ENCODE results near the gene TM7SF2.
A peak's percentile ranks its signal among the peaks of the same experiment; 100 is the strongest.

TM7SF2 gene

GRCh38 chr11:65083134-65083833, 28.4 kb upstream of the TM7SF2 start:
- peaks cover 6% of the 10 kb centered on the region for H3K4me1 ChIP-seq
- peak overlapping the region; percentile 98 for H3K4me3 ChIP-seq
- H3K27me3 ChIP-seq (ENCODE audit: low read depth), result no peaks in the 10 kb centered on the region
- in situ Hi-C loops (cut with MboI; ENCODE audit: low sequenced_read_pairs), result no loop called here
- peaks cover 69% of the 10 kb centered on the region for H3K36me3 ChIP-seq (replicated peaks)
- no peak for DNase-seq (ENCODE audit: low spot score in 2 of 2)
- no peaks in the 10 kb centered on the region for H3K9me3 ChIP-seq

DNA sequence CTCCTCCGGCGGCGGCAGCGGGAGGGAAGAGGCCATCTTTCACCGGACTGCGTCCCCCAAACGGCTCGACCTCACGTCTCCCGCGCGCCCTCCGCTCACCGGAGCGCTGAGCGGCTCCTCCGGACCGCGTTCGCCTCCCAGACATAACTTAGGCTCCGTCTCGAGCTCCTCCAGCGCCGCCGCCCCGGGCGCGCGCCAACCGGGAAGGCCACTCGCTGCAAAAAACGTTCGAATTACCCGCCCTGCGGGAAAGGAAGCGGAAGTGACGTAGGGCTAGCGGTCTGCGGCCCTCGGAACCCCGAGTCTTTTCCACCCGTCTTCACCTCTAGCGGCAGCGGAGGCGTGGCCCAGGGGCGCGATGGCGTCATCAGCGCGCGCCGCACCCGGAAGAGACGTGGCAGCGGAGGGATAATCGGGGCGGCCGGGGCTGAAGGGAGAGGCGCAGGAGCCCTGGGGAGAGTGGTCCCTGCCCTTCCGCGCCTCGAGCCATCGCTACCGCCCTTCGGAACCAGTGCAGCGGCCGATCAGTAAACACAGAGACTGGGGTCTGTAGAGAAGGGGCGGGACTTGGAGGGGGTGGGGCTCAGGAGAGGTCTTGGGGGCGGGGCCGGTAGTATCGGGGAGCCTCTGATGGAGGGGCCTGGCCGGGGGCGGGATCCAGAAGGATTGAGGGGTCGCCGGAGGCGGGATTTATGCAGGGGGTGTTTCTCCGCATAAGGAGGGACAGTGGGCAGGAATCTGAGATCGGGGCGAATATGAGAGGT, 27.7 kb upstream of the TM7SF2 start, which contains the start of the genes CDCA5 and ZFPL1:
CDCA5 (minus strand) TSS at position 207 of the 764 bp plus-strand sequence; CDS start at position 145, 62 bp downstream.
ZFPL1 (plus strand) TSS at position 389 of the 764 bp plus-strand sequence. CDS start 477 bp downstream, outside the sequence.
- no peaks in the 10 kb centered on the region for H3K9me3 ChIP-seq
- H3K27me3 ChIP-seq (ENCODE audit: low read depth), result no peaks in the 10 kb centered on the region
- peaks cover 6% of the 10 kb centered on the region for H3K4me1 ChIP-seq
- H3K36me3 ChIP-seq (replicated peaks), result peaks cover 62% of the 10 kb centered on the region
- H3K4me3 ChIP-seq, result peak within 1 kb of the TSS; percentile 98
- DNase-seq (ENCODE audit: low spot score in 2 of 2), result peak; percentile 94 to 96
- in situ Hi-C loops (cut with MboI; ENCODE audit: low sequenced_read_pairs), result no loop called here

- Histone ChIP-seq H3K9me3 (no peaks in the 10 kb centered on the region), H3K36me3 (replicated peaks) (peaks cover 54% of the 10 kb centered on the region), H3K4me3 (peak overlapping the region; percentile 98), H3K4me1 (peaks cover 6% of the 10 kb centered on the region), H3K27me3 (ENCODE audit: low read depth) (no peaks in the 10 kb centered on the region)
- in situ Hi-C loops (cut with MboI; ENCODE audit: low sequenced_read_pairs), result no loop called here
- DNase-seq (ENCODE audit: low spot score in 2 of 2), result no peak
Observed at GRCh38 chr11:65084598-65085375, 26.9 kb upstream of the TM7SF2 start.

DNA sequence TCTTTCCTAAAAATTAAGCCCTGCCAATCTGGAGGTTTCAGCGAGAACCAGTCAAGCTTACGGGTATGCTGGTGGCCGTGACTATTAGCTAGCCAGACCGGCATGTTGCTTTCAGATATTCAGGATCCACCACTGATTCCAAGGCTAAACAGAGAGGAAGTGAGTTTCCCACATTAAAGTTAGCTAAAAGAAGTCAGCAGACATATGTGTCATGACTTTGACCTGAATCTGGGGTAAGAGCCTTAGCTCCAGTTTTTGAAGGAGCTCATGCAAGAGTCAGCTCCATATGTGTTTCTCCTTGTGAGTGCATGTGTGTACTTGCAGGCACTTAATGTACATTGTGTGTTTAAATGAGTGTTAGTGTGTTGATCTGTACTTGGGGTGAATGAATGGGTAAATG, 26.2 kb upstream of the TM7SF2 start:
- no peaks in the 10 kb centered on the region for H3K27me3 ChIP-seq (ENCODE audit: low read depth)
- H3K36me3 ChIP-seq (replicated peaks), result peaks cover 47% of the 10 kb centered on the region
- no peak overlapping the region for H3K4me3 ChIP-seq
- in situ Hi-C loops (cut with MboI; ENCODE audit: low sequenced_read_pairs), result no loop called here
- no peak for DNase-seq (ENCODE audit: low spot score in 2 of 2)
- H3K4me1 ChIP-seq, result peaks cover 6% of the 10 kb centered on the region
- H3K9me3 ChIP-seq, result no peaks in the 10 kb centered on the region

DNA sequence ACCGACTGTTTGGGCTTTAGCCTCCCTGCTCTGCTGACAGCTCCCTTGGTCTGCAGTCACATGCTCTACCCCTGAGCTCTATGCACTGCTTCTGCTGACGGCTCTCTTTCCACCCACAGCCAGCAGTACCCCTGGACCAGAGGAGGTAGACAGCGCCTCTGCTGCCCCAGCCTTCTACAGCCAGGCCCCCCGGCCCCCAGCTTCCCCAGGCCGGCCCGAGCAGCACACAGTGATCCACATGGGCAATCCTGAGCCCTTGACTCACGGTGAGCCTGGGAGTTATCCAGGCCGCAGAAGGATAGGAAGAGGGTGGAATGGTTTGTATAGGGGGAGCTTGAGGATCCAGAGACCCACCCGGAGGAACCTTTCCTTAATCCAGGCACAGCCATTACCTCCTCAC, 24.9 kb upstream of the TM7SF2 start:
- in situ Hi-C loops (cut with MboI; ENCODE audit: low sequenced_read_pairs), result no loop called here
- Histone ChIP-seq H3K4me1 (peaks cover 6% of the 10 kb centered on the region), H3K9me3 (no peaks in the 10 kb centered on the region), H3K36me3 (replicated peaks) (peaks cover 34% of the 10 kb centered on the region), H3K27me3 (ENCODE audit: low read depth) (no peaks in the 10 kb centered on the region), H3K4me3 (no peak overlapping the region)
- no peak for DNase-seq (ENCODE audit: low spot score in 2 of 2)

- no peak overlapping the region for H3K4me3 ChIP-seq
- H3K27me3 ChIP-seq (ENCODE audit: low read depth), result no peaks in the 10 kb centered on the region
- in situ Hi-C loops (cut with MboI; ENCODE audit: low sequenced_read_pairs), result no loop called here
- H3K4me1 ChIP-seq, result peaks cover 6% of the 10 kb centered on the region
- no peak for DNase-seq (ENCODE audit: low spot score in 2 of 2)
- peaks cover 30% of the 10 kb centered on the region for H3K36me3 ChIP-seq (replicated peaks)
- H3K9me3 ChIP-seq, result no peaks in the 10 kb centered on the region
Observed at GRCh38 chr11:65087216-65087615, 24.5 kb upstream of the TM7SF2 start.

GRCh38 chr11:65087827-65088226, 23.8 kb upstream of the TM7SF2 start:
- no peak for DNase-seq (ENCODE audit: low spot score in 2 of 2)
- Histone ChIP-seq H3K36me3 (replicated peaks) (peaks cover 26% of the 10 kb centered on the region), H3K9me3 (no peaks in the 10 kb centered on the region), H3K4me1 (peaks cover 2% of the 10 kb centered on the region; the same call in 1 of the 2 replicates), H3K27me3 (ENCODE audit: low read depth) (no peaks in the 10 kb centered on the region), H3K4me3 (no peak overlapping the region)
- in situ Hi-C loops (cut with MboI; ENCODE audit: low sequenced_read_pairs), result no loop called here

GRCh38 chr11:65089621-65090020, 22.1 kb upstream of the TM7SF2 start:
- Histone ChIP-seq H3K4me3 (no peak overlapping the region), H3K36me3 (replicated peaks) (peaks cover 19% of the 10 kb centered on the region), H3K9me3 (no peaks in the 10 kb centered on the region), H3K27me3 (ENCODE audit: low read depth) (no peaks in the 10 kb centered on the region), H3K4me1 (no peaks in the 10 kb centered on the region)
- in situ Hi-C loops (cut with MboI; ENCODE audit: low sequenced_read_pairs), result no loop called here
- no peak for DNase-seq (ENCODE audit: low spot score in 2 of 2)

- Histone ChIP-seq H3K9me3 (no peaks in the 10 kb centered on the region), H3K27me3 (ENCODE audit: low read depth) (no peaks in the 10 kb centered on the region), H3K4me1 (peaks cover under 1% of the 10 kb centered on the region; the same call in 1 of the 2 replicates), H3K4me3 (no peak overlapping the region), H3K36me3 (replicated peaks) (peaks cover 19% of the 10 kb centered on the region)
- in situ Hi-C loops (cut with MboI; ENCODE audit: low sequenced_read_pairs), result no loop called here
- DNase-seq (ENCODE audit: low spot score in 2 of 2), result no peak
Observed at GRCh38 chr11:65090628-65091027, 21.0 kb upstream of the TM7SF2 start.

DNA sequence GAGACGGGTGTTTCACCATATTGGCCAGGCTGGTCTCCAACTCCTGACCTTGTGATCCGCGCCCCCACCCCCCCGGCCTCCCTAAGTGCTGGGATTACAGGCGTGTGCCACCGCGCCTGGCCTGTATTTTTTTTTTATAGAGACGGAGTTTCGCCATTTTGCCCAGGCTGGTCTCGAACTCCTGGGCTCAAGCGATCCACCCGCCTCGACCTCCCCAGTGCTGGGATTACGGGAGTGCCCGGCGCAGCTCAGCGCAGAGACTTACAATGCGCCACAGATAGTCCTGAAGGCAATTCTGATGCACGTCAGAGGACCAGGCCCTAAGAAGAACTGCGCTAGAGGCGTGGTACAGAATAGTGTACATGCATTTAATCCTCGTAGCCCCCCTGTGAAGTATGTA, 16.2 kb upstream of the TM7SF2 start:
- Histone ChIP-seq H3K9me3 (no peaks in the 10 kb centered on the region), H3K36me3 (replicated peaks) (no peaks in the 10 kb centered on the region), H3K4me3 (peak overlapping the region; percentile 91), H3K27me3 (ENCODE audit: low read depth) (no peaks in the 10 kb centered on the region), H3K4me1 (peaks cover 3% of the 10 kb centered on the region; the same call in 1 of the 2 replicates)
- in situ Hi-C loops (cut with MboI; ENCODE audit: low sequenced_read_pairs), result no loop called here
- DNase-seq (ENCODE audit: low spot score in 2 of 2), result no peak

DNA sequence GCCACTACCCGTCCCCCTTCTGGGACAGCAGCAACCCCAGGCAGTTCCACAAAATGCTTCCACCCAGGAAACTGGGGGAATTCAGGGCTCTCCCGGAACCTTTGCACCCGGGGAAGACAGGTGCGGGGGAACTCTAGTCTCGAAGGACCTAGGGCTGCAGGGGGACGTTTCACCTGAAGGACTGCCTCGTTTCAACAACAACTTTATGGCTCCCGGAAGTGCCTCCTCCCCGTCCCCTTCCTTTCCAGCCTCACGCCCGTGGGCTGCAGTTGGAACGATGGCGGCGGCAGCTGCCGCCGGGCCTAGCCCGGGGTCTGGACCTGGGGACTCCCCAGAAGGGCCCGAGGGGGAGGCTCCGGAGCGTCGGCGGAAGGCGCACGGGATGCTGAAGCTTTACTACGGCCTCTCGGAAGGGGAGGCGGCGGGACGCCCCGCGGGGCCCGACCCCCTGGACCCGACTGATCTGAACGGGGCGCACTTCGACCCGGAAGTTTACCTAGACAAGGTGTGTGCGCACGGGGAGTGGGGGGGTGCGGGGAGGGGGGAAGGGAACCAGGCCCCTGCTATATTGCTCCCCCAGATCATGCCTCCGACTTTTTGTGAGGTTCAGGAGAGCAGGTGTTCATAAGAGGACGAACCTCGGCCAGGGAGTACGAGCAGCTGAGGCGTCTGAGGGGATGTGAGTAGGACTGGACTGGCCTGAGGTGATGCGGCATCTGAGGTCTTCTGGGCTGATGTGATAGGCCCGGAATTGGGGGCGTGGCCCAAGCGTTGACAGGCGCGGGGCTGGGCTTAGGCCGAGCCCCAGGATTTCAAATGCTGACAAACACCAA, 15.5 kb upstream of the TM7SF2 start, which contains the start of gene VPS51:
VPS51 (plus strand) TSS at position 241 of the 833 bp plus-strand sequence; CDS start at position 278, 37 bp downstream.
- in situ Hi-C loops (cut with MboI; ENCODE audit: low sequenced_read_pairs), result no loop called here
- Histone ChIP-seq H3K9me3 (no peaks in the 10 kb centered on the region), H3K27me3 (ENCODE audit: low read depth) (no peaks in the 10 kb centered on the region), H3K4me1 (peaks cover 3% of the 10 kb centered on the region; the same call in 1 of the 2 replicates), H3K4me3 (peak within 1 kb of the TSS; percentile 91), H3K36me3 (replicated peaks) (no peaks in the 10 kb centered on the region)
- peak; percentile 84 to 91 for DNase-seq (ENCODE audit: low spot score in 2 of 2)

GRCh38 chr11:65096926-65097325, 14.7 kb upstream of the TM7SF2 start:
- H3K27me3 ChIP-seq (ENCODE audit: low read depth), result no peaks in the 10 kb centered on the region
- peak overlapping the region; percentile 91 for H3K4me3 ChIP-seq
- no peaks in the 10 kb centered on the region for H3K36me3 ChIP-seq (replicated peaks)
- peaks cover 3% of the 10 kb centered on the region; the same call in 1 of the 2 replicates for H3K4me1 ChIP-seq
- no peak for DNase-seq (ENCODE audit: low spot score in 2 of 2)
- in situ Hi-C loops (cut with MboI; ENCODE audit: low sequenced_read_pairs), result no loop called here
- H3K9me3 ChIP-seq, result no peaks in the 10 kb centered on the region
